Measurements from ENCODE around the gene NAA38. TPM values are rescaled to one million over a fixed set of nuclear protein-coding genes. Genes with fewer than 3 reads are reported as not detected.

Gene NAA38
- total and polyA plus RNA-seq, 2 donors (not counting 1 experiment from before 2014, with no cell fraction given): 20.0 to 80.5 TPM

DNA sequence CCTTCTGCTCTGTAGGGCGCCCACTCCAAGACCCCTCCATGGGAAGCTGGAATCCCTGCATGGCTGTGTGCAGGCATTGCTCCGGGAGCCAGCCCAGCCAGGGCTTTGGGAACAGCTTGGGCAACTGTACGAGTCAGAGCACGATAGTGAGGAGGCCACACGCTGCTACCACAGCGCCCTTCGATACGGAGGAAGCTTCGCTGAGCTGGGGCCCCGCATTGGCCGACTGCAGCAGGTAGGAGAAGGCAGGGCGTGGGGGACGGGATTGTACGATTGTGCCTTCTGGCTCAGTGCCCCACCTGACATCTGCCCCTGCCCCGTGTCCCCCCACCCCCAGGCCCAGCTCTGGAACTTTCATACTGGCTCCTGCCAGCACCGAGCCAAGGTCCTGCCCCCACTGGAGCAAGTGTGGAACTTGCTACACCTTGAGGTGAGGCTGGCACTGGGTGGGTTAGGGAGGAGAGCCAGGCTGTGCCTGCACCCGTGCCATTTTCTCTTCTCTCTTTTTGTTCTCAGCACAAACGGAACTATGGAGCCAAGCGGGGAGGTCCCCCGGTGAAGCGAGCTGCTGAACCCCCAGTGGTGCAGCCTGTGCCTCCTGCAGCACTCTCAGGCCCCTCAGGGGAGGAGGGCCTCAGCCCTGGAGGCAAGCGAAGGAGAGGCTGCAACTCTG is 11.2 kb downstream of the NAA38 start:
- no peak overlapping the region for H3K4me3 ChIP-seq (ENCODE audit: control extremely low read depth in 1 of 5, extremely low read depth in 1 of 5, insufficient read depth in 1 of 5, low read depth in 2 of 5, low read length in 4 of 5)
- Mint-ChIP-seq H3K4me1 (peaks cover 32% of the 10 kb centered on the region), H3K4me3 (peak overlapping the region; percentile 100), H3K27me3 (no peaks in the 10 kb centered on the region), H3K9me3 (ENCODE audit: insufficient read depth) (no peaks in the 10 kb centered on the region), H3K27ac (peak overlapping the region; percentile 32)
- no peaks in the 10 kb centered on the region for H3K9me3 ChIP-seq (ENCODE audit: control extremely low read depth in 1 of 3, control insufficient read depth in 2 of 3, insufficient read depth in 1 of 3, low read length in 2 of 3)
- intact Hi-C loops (cut with micrococcal nuclease): loop anchor here (10.0 kb wide), 1 partner anchor 231 kb away; the partner anchor contains the start of gene FXR2
- H2AFZ ChIP-seq (ENCODE audit: insufficient read depth, low read depth, low read length, poor library complexity, severe bottlenecking): no peak overlapping the region
- no peak overlapping the region for H3K27ac ChIP-seq (ENCODE audit: low read length in 2 of 2)
- no peaks in the 10 kb centered on the region for H3K27me3 ChIP-seq (replicated peaks in 1 of 4; ENCODE audit: control extremely low read depth in 1 of 4, control insufficient read depth in 3 of 4, insufficient read depth in 4 of 4, low read length in 3 of 4)
- DNase-seq: peak; percentile 37
- ChIA-PET POLR2A (interaction anchor here (0.6 to 1.6 kb wide), 4 partner anchors 9 to 337 kb away, joined by 3 to 14 read pairs (median 4); no protein-coding TSS in a partner anchor), CTCF (interaction anchor here (1.1 to 5.7 kb wide), 2 partner anchors 11 to 24 kb away, joined by 3 to 53 read pairs; partner anchors contain the start of gene KDM6B)
- peaks cover 31% of the 10 kb centered on the region for H3K79me2 ChIP-seq (ENCODE audit: control insufficient read depth, insufficient read depth, low read length)
- ATAC-seq (ENCODE audit: low read depth): no peak
- 93% methylated on average over 17 of the region's 22 CpGs for WGBS (ENCODE audit: insufficient coverage)
- no peak overlapping the region for H3K9ac ChIP-seq (ENCODE audit: low read length)
- peaks cover 15 to 46% of the 10 kb centered on the region in 2 donors for H3K4me1 ChIP-seq (ENCODE audit: control insufficient read depth in 2 of 2, insufficient read depth in 2 of 2, low read length in 2 of 2)
- peaks cover 69% of the 10 kb centered on the region for H4K20me1 ChIP-seq (ENCODE audit: control insufficient read depth, insufficient read depth, low read length, poor library complexity, severe bottlenecking)
- H3K36me3 ChIP-seq (replicated peaks in 1 of 2; ENCODE audit: control extremely low read depth in 1 of 2, control insufficient read depth in 1 of 2, extremely low read depth in 1 of 2, insufficient read depth in 2 of 2, low read length in 1 of 2): peaks cover 0 to 33% of the 10 kb centered on the region in 2 experiments
- no peak overlapping the region for H3K4me2 ChIP-seq (replicated peaks; ENCODE audit: low read depth, low read length, poor library complexity, severe bottlenecking)
- TF ChIP-seq EZH2 (IDR thresholded peaks at IDR 0.05; ENCODE audit: borderline replicate concordance, insufficient read depth, low read depth, low read length, poor library complexity, severe bottlenecking): no peak
- TF ChIP-seq, protein P1, sequence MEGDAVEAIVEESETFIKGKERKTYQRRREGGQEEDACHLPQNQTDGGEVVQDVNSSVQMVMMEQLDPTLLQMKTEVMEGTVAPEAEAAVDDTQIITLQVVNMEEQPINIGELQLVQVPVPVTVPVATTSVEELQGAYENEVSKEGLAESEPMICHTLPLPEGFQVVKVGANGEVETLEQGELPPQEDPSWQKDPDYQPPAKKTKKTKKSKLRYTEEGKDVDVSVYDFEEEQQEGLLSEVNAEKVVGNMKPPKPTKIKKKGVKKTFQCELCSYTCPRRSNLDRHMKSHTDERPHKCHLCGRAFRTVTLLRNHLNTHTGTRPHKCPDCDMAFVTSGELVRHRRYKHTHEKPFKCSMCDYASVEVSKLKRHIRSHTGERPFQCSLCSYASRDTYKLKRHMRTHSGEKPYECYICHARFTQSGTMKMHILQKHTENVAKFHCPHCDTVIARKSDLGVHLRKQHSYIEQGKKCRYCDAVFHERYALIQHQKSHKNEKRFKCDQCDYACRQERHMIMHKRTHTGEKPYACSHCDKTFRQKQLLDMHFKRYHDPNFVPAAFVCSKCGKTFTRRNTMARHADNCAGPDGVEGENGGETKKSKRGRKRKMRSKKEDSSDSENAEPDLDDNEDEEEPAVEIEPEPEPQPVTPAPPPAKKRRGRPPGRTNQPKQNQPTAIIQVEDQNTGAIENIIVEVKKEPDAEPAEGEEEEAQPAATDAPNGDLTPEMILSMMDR (IDR thresholded peaks at IDR 0.05): no peak

Measured in B cell (primary cell).